GM19452 (cell line): ENCODE data around the gene RBM10.

Experiments used
- ATAC-seq: cut with Tn5 transposase; IDR thresholded peaks from one replicate; pipeline ENCODE4 v1.9.1; 2021; ENCODE audit not compliant: unreplicated experiment

The RBM10 gene

DNA sequence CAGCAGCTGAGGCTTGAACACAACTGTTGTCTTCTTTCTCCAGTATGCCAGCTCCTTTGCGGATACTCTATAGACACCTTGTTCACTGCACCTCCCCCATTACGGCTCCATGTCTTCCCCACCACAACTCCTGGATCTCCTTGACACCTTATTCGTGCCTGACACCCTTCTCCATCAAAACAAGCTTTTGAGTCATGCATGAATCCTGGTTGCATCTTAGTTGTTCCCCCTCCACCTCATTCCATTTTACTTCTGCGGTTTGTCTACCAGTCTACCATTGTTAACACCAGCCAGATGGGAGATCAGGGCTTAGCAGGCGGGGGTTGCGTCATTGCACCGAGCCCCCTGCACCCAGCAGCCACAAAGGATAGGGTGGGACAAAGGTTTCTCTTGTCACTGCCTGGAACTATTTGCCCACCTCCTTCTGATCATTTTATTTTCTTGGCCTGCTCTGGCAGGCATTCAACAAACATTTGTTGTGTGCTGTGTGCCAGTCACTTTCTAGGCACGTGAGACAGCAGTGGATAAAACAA lies 71.4 kb downstream of the RBM10 start:
- no peak for ATAC-seq

DNA sequence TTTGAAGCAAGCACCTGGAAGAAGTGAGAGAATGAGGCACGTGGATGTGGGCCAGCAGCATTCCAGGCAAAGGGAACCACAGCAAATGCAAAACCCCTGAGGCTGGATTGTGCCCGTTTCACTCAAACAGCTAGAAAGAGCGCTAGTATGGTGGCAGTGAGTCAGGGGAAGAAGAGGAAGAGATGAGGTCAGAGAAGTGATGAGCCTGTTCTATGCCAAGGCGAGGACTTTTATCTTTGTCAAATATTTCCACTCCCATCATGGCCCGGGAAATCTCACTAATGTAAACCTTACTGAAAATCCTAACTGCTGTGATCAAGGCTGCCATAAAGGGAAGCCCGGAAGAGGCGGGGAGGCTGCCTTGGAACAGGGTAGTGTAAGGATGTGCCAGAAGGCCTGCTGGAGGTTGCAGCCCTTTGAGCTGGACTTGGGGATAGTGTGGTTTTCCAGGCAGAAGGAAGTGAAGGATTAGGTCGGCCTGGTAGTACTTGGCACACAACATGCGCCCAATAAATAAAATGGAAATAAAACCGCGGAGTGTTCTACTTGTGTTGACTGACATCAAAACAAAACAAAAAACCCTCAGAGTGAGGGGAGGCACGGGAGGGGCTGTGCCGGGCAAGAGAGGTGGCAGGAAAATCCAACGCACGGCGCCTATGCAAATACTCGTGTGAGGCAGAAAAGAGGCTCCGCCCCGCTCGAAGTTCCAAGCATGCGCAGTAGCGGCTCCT lies 72.3 kb downstream of the RBM10 start:
- no peak for ATAC-seq

DNA sequence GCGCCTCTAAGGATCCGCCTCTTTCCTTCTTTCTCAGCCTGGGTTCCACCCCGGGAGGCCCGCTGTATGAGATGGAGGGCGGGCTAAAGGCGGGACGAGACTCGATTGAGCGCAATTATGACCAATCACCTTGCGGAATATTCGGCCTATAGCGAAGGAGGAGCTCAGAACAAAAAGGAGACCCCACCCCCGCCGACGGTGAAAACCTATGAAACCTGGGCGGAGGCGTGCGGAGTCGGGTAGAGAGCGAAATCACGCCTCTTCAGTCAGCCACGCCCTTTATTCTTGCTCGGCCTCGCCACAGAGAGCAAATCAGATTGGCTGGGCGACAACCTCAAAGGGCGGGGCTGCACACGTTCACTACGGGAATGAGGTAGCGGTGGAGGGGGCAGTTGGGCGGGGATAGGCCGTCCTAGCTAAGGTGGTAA lies 72.8 kb downstream of the RBM10 start:
- ATAC-seq = peak; percentile 84

DNA sequence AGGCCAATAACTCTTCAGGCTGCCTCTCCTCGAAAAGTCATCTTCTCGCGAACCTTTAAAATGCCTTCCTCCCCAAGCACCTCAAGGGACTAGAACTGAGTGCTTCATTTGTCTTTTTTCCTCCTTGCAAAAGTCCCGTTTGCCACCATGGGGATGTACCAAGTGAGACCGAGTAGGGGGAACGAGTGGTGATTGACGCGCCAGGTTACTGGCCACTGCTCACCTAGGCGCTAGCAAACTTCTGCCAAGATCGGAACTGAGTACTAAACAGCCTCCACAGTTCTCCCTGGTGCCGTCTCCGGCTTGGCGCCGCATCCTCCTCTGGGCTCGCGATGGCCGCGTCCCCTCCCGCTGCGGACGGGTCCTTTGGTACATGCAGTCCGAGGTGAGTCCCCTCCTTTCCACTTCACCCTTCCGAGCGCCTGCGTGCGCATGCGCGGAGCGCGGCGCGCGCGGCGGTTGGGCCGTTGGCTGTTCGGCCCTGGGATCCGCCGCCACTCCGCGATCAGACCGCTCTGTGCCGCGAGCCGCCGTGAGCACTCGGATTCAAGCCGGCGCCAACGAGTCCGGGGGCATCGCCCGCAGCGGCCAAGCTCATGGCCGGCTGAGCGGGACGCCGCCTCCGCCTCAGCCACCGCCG lies 73.4 kb downstream of the RBM10 start, which contains the start of gene CDK16:
Gene CDK16, plus strand, starts transcription at position 402 of the 640 bp plus-strand sequence. CDS start 4,877 bp downstream, outside the sequence.
- peak; percentile 44 for ATAC-seq

DNA sequence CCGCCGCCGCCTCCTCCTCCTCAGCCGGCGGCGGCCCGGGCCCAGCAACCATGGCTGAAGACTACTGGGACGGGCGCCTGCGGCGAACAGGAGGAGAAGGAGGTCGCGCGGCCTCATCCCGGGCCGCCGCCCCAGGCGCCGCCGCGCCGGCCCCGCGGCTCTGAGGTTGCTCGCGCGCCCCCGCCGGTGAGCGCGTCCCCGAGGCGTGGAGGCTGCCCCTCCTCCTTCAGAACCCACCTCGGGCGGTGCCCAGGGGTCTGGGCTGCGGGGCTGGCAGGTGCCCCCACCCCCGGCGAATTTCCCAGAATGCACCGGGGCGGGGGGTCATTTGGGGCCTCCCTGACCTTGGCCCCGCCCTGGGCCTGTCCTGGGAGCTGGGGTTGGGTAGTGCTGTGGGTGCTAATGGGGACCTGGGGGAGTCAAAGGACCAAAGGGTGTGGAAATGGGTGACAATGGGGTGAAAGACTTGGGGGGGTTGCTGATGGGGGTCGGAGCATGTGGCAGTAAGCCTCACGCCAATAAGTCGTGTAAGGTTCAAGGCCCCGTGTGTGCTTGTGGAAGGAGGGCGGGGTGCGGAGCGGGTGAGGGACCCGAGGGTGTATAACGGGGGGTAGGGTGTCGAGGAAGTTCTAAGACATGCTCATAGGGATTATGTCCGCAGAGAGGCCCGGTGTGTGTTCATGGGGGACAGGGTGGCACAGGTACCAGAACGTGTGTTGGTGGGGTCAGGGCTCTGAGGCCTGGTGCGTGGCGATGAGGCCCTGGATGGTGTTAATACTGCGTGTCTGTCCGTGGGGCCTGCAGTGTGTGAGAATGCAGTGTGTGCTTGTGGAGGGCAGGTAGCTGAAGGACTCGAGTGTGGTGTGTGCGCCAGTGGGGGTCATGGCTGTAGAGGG lies 74.1 kb downstream of the RBM10 start:
- ATAC-seq = no peak

DNA sequence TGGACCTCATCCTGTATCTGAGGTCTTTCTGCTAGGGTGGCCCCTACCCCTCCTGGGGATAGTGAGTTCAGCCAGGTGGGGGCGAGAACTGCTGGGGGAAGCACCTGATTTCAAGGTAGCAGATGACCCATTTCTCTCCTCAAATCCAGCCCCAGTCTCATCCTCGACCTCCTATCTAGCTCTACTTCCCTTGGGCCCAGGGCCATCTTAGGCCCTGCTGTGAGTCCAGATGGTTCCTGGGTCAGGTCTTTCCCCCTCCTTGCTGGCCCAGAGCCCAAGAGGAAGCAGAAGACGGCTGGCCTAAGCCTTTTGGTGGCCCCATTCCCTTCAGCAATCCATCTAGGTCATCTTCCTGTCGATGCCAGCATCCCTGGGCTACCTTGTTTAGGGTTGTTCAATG lies 76.7 kb downstream of the RBM10 start:
- no peak for ATAC-seq

DNA sequence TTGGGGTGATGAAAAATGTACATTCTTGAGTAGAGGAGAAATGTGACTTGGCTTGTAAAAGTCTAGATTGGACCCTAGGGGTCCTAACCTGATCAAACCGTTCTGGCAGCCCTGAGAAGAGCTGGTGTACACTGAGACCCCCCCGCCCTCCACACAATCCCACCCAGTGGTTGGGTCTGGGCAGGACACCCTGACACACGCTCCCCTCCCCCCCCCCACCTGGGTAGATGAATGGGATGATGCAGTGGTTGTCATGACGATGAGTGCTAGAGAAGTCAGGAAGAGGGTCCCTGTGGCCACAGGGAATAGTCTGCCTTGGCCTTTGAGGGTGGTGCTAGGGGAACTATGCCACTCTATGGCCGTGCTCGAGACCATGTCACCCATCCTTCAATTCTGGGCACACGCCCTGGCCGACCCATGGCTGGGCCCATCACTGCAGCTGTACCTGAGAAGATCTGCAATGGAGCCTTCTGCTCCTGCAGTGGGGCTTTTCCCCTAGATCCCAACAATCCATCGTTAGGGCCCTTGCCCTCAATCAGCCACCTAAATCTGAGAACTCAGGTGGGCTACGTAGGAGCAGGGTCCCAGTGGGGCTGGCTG lies 77.8 kb downstream of the RBM10 start:
- no peak for ATAC-seq

DNA sequence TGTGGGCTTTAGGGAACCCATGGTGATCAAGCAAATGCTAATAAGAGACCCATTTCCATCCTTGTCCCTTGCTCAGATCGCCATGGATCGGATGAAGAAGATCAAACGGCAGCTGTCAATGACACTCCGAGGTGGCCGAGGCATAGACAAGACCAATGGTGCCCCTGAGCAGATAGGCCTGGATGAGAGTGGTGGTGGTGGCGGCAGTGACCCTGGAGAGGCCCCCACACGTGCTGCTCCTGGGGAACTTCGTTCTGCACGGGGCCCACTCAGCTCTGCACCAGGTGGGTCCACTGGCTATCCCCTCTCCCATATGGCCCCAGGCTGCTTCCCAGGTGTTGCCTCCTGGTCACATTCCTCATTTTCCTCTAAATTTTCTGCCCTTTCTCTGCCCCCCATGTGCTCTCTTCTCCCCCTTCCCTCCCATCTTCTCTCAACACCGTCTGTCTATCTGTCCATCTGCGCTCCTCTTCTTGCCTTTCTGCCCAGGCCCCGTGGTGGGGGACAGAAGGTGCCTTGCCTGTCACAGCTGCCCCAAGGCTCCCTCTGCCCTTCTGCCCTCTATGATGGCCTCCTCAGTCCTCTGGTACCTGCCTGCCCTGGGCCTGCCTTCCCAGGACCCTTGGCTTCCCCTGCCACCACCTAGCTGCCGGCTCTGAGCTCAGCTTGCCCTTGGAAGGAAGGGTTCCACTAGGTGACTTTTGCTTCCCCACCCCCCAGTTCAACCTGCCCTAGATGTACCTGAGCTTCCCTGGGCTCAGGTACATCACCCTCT lies 78.6 kb downstream of the RBM10 start:
- no peak for ATAC-seq

DNA sequence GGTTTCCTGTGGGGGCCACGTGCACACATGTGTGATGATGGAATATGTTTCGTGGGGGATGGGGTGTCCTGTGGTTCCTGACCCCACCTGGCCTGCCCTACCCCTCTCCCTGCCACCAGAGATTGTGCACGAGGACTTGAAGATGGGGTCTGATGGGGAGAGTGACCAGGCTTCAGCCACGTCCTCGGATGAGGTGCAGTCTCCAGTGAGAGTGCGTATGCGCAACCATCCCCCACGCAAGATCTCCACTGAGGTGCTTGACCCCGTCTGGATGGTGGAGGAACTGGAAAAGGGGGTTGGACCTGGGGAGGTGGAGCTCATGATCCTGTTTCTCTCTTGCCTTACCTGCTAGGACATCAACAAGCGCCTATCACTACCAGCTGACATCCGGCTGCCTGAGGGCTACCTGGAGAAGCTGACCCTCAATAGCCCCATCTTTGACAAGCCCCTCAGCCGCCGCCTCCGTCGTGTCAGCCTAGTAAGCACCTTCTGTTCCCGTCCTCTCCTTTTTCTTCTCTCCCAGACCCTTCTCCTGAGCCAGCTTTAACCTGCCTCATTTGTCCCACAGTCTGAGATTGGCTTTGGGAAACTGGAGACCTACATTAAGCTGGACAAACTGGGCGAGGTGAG lies 79.4 kb downstream of the RBM10 start:
- ATAC-seq = no peak

DNA sequence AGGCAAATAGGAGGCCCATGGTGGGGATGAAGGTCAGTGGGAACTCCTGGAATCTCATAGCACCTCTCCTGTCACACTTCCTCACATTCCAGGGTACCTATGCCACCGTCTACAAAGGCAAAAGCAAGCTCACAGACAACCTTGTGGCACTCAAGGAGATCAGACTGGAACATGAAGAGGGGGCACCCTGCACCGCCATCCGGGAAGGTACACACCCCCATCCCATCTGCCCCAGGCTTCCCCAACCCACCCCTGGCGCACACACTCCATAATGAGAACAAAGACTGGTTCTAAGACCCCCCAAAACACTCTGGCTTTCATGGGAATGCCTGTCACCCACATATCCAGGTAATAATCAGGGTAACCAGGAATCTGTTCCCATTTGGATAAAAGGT lies 79.9 kb downstream of the RBM10 start:
- no peak for ATAC-seq

DNA sequence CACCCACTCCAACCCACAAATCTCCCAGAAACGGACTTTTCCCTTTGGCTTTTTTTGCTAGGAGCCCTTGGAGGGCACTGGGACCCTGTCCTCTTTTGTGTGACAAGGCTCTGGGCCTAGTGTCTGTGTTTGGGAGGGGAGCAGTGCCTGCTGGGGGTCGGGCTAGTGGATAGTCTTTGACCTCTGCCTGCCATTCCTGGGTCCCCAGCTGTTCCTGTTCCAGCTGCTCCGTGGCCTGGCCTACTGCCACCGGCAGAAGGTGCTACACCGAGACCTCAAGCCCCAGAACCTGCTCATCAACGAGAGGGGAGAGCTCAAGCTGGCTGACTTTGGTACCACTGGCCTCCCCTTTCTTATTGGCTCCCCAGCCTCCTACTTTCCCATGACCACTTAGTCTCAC lies 81.0 kb downstream of the RBM10 start:
- no peak for ATAC-seq

DNA sequence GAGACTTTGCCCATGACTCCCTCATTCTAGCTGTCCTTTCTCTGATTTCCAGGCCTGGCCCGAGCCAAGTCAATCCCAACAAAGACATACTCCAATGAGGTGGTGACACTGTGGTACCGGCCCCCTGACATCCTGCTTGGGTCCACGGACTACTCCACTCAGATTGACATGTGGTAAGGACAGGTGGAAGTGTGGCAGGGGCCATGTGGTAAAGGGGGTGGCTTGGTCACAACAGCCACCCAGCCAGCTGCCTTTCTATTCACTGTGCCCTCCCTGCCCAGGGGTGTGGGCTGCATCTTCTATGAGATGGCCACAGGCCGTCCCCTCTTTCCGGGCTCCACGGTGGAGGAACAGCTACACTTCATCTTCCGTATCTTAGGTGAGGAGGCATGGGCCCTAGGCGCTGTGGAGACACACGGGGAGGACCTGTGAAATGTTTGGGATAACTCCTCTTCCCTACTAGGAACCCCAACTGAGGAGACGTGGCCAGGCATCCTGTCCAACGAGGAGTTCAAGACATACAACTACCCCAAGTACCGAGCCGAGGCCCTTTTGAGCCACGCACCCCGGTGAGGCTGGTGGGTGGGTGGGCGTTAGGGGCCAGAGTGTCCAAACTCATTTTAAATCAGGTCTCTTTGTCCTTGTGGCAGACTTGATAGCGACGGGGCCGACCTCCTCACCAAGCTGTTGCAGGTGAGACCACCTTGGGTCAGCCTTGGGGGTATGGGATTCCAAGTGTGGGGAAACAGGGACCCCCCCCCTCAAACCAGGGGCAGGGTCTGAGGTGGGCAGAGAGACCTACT lies 81.7 kb downstream of the RBM10 start:
- no peak for ATAC-seq

DNA sequence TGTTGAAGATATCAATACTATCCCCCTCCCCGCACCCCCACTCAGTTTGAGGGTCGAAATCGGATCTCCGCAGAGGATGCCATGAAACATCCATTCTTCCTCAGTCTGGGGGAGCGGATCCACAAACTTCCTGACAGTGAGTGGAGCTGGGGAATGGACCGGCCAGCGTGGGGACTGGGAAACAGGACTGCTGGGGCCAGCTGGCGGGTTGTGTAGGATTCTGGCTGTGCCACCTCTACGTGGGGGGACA lies 82.2 kb downstream of the RBM10 start:
- ATAC-seq = no peak

DNA sequence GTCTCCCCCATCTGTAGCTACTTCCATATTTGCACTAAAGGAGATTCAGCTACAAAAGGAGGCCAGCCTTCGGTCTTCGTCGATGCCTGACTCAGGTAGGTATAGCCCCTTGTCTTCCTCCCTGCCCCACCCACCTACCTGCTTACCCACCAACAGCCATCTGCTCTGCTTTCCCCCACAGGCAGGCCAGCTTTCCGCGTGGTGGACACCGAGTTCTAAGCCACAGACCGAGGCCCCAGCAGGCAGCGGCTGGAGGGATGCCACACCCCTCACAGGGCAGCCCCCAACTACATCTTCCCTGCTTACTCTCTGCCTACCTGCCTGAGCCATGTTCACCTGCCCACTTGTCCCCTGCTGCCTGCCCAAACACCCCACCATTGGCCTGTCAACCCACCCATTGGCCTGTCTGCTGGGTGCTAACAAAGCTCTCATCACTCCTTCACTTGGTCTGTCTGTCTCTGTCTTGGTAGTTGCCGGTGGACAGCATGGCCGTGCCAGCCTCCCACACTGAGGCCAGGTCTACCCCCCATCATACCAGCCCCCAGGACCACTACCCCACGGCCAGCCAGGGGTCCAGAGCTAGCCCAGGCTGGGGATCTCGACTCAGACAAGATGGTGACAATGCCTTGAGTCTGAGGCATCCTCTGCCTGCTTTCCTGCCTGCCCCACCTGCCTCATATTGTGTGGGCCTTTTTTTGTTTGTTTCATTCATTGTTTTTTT lies 83.7 kb downstream of the RBM10 start:
- no peak for ATAC-seq

DNA sequence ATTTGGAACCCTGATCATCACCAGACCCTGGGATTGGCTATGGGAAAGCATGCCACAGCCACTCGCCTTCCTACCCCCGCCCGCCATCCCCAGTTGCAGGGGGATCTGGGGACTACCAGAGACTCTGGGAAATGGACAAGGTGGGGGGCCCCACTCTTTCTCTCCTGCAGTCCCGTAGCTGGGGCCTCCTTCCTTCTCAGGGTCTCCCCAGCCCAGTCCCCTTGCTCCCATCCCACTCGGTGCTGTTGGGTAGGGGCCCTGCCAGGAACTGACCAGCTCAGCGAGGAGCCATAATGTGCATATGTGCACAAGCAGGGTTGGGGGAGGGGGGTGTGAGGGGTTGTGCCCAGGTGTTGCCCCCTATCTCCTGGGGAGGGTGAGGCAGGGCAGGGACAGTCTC lies 84.4 kb downstream of the RBM10 start:
- ATAC-seq = no peak

DNA sequence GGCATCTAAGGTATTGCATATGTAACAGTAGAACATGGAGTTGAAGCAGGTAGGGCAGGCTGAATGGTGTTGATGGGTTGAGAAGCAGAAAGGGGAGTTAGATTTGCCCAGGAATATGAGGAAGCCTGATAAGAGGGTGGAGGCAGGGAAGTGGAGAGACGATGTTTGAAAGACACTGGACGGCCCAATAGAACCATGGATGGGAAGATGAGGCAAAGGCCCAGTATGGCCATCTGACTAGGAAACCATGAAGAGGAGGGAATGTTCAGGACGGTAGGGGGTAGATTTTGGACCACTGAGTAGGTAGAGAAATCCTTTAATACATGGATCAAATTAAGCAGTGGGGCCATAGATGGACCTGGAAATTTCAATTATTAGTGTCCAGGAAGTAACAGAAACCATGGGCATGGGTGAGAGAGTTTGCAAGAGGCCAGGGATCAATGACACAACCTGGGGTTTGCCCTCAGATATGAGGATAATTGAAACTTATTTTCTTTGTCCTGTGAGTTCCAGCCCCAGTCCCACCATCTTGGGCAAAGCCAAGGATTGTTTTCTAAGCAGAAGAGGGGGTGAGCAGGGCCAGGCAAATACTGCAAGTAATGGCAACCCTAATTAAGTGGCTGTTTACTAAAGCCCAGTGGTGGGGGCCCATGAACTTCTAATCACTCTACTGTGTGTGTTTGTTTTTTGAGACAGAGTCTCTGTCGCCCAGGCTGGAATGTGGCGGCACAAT lies 85.3 kb downstream of the RBM10 start:
- no peak for ATAC-seq

DNA sequence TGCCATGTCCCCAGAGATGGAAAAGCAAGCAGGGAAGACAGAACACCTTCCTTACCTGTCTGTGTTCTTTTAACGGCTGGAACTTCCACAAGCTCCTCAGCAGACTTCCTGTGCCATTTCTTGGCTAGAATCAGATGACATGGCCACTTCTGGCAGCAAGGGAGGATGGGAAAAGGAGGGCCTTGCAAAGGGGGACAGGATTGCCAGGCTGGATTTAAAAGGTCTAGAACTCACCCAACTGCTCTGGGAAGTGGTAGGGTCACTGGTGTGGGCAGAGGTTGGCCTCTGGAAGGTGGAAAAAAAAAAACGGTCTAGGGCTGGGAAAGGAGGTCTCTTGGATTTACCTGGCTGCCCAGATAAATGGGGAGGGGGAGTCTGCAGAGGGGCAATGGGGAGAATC lies 86.1 kb downstream of the RBM10 start:
- ATAC-seq = no peak

DNA sequence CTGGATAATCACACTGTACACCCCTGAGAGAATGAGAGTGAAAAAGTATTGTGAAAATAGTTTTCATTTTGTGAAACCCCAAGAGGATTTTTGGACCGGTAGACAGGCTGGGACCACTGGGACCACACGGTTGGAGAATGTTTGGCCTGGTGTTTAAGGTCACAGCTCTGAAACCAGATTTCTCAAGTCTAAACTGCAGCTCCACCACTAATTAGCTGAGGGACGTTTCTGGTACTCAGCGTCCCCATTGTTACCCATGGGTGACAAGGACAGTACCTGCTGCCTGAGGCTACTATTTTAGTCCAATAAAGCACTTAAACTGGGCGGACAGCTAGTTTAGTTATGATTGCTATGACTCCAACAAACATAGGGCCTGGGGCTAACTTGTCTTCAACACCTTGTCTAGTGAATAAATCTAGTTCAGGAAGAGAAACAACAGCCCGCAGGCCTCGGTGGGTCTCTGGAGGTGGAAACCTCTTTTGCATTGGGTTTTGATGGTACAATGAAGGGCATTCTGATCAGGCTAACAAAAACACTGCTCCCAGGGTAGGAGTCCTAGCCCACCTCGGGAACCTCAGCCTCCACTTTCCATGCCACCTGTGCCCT lies 87.3 kb downstream of the RBM10 start:
- ATAC-seq = no peak
